CD8-positive, alpha-beta memory T cell (primary cell): ENCODE measurements around the gene PPP1R3D. TPM values are rescaled to one million over a fixed set of nuclear protein-coding genes. Genes with fewer than 3 reads are reported as not detected.

ENCODE experiments used
- CTCF ChIA-PET: fragments of 350-600 bp; sonication (Branson Sonifier 250); formaldehyde crosslinking; loops from one replicate; lab custom pipeline; 2021; ENCODE audit warnings: antibody characterized with exemption; lab: Charles Lee
- POLR2A ChIA-PET: fragments of 350-600 bp; sonication (Branson Sonifier 250); formaldehyde crosslinking; loops from one replicate; lab custom pipeline; 2021; ENCODE audit warnings: antibody characterized with exemption; lab: Charles Lee
- DNase-seq, 5 donors: peaks; one replicate each; pipeline versions ENCODE4 v3.0.0 to v3.0.0-alpha.2; 2020 to 2022; ENCODE audit warnings: mixed read lengths in 1 of 5
- H3K27ac ChIP-seq: one replicate; pipeline ENCODE4 v1.7.0; 2013; ENCODE audit warnings: low read depth, mild to moderate bottlenecking, low read length, moderate library complexity
- H3K27me3 ChIP-seq: 2 replicates; pipeline ENCODE4 v1.7.0; 2013; ENCODE audit warnings: low read length, mild to moderate bottlenecking; ENCODE audit not compliant: insufficient read depth, poor library complexity, severe bottlenecking
- H3K36me3 ChIP-seq: 2 replicates; pipeline ENCODE4 v1.7.0; 2013; ENCODE audit warnings: mild to moderate bottlenecking, low read length, moderate library complexity; ENCODE audit not compliant: insufficient read depth
- H3K4me1 ChIP-seq: 2 replicates; pipeline ENCODE4 v1.7.0; 2013; ENCODE audit warnings: mild to moderate bottlenecking, low read length, moderate library complexity; ENCODE audit not compliant: insufficient read depth
- H3K4me3 ChIP-seq: 2 replicates; pipeline ENCODE4 v1.7.0; 2013; ENCODE audit warnings: mild to moderate bottlenecking, low read length
- H3K9me3 ChIP-seq: 2 replicates; pipeline ENCODE4 v1.7.0; 2013; ENCODE audit warnings: mild to moderate bottlenecking, low read length
- H3K27ac Mint-ChIP-seq, 8 donors: one replicate each; pipeline ENCODE4 v1.8.0; 2020 to 2021; ENCODE audit warnings: mixed read lengths in 8 of 8, mild to moderate bottlenecking in 6 of 8, inconsistent platforms in 3 of 8, moderate library complexity in 3 of 8
- H3K27me3 Mint-ChIP-seq, 2 donors: one replicate each; pipeline ENCODE4 v1.8.0; 2020 to 2021; ENCODE audit warnings: mixed read lengths in 2 of 2, mild to moderate bottlenecking in 1 of 2, moderate library complexity in 1 of 2
- H3K36me3 Mint-ChIP-seq, 3 donors: one replicate each; pipeline ENCODE4 v1.8.0; 2020 to 2021; ENCODE audit warnings: mixed read lengths in 3 of 3, inconsistent platforms in 1 of 3, mild to moderate bottlenecking in 1 of 3
- H3K4me1 Mint-ChIP-seq, 3 donors: one replicate each; pipeline ENCODE4 v1.8.0; 2020 to 2021; ENCODE audit warnings: mixed read lengths in 3 of 3, inconsistent platforms in 1 of 3, mild to moderate bottlenecking in 1 of 3
- H3K4me3 Mint-ChIP-seq, 7 donors: one replicate each; pipeline ENCODE4 v1.8.0; 2020 to 2021; ENCODE audit warnings: mixed read lengths in 7 of 7, mild to moderate bottlenecking in 6 of 7, moderate library complexity in 4 of 7, inconsistent platforms in 2 of 7
- H3K9me3 Mint-ChIP-seq, 5 donors: one replicate each; pipeline ENCODE4 v1.8.0; 2020 to 2022; ENCODE audit warnings: mixed read lengths in 5 of 5, mild to moderate bottlenecking in 3 of 5, moderate library complexity in 2 of 5, inconsistent platforms in 1 of 5
- polyA plus RNA-seq: library from polyadenylated mRNA; unstranded; fragments of 300-500 nt; fragmentation: Illumina TruSeq; gene quantifications from one replicate; pipeline ENCODE4 v1.2.3, GENCODE V29; 2021
- total RNA-seq, 2 experiments: library from RNA; stranded (reverse); gene quantifications; one replicate each; pipeline ENCODE4 v1.2.3, GENCODE V29; 2021

The PPP1R3D gene
- total and polyA plus RNA-seq, 3 experiments from 2014 or later: 3.3 to 6.7 (median 6.7) TPM

DNA sequence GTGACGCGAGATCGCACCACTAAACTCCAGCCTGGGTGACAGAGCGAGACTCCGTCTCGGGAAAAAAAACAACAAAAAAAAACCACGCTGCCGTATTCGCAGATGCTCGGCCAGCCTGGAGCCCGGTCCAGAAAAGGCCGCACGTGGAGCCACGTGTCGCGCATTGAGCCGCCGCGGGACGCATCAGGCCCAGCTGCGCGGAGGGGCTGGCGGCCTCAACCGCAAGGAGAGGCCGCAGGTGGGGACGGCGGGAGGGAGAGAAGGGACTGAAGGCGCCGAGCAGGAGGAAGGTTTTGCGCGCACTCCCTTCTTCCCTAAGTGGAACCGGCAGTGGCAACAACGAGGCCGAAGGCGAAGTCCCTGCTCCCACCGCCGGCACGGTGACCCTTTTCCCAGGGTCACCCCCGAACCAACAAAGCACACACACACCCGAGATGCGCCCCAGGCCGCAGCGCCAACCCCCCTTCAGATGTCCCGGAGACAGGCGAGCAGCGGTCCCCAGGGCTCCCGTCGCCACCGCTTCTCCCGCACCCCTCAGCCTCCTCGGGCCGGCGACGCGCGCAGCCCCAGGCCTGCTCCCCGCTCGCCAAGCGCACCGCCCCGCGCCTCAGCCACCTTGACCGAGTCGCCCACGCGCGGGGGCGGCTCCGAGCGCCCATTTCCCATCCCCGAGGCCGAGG is 7.3 kb downstream of the PPP1R3D start:
- H3K4me3 ChIP-seq: no peak overlapping the region
- no peaks in the 10 kb centered on the region for H3K36me3 Mint-ChIP-seq
- no peaks in the 10 kb centered on the region for H3K27me3 ChIP-seq
- H3K9me3 ChIP-seq: no peaks in the 10 kb centered on the region
- H3K9me3 Mint-ChIP-seq: no peaks in the 10 kb centered on the region
- H3K4me1 Mint-ChIP-seq: peaks cover 25 to 39% (median 30%) of the 10 kb centered on the region in 3 donors
- peaks cover 6% of the 10 kb centered on the region for H3K4me1 ChIP-seq
- H3K27ac ChIP-seq: no peak overlapping the region
- no peaks in the 10 kb centered on the region for H3K36me3 ChIP-seq
- no peaks in the 10 kb centered on the region for H3K27me3 Mint-ChIP-seq
- DNase-seq: peak in 2 of 5 donors; percentile 8 to 46
- ChIA-PET CTCF (interaction anchor here (1.7 to 4.8 kb wide), 2 partner anchors 12 to 14 kb away, joined by 4 to 49 read pairs; no protein-coding TSS in a partner anchor), POLR2A (interaction anchor here (0.6 kb wide), 1 partner anchor 80 kb away, joined by 3 read pairs; no protein-coding TSS in a partner anchor)
- peak overlapping the region; percentile 71 to 87 (median 78) for H3K4me3 Mint-ChIP-seq
- H3K27ac Mint-ChIP-seq: peak overlapping the region in 2 of 8 donors; percentile 38 to 42

DNA sequence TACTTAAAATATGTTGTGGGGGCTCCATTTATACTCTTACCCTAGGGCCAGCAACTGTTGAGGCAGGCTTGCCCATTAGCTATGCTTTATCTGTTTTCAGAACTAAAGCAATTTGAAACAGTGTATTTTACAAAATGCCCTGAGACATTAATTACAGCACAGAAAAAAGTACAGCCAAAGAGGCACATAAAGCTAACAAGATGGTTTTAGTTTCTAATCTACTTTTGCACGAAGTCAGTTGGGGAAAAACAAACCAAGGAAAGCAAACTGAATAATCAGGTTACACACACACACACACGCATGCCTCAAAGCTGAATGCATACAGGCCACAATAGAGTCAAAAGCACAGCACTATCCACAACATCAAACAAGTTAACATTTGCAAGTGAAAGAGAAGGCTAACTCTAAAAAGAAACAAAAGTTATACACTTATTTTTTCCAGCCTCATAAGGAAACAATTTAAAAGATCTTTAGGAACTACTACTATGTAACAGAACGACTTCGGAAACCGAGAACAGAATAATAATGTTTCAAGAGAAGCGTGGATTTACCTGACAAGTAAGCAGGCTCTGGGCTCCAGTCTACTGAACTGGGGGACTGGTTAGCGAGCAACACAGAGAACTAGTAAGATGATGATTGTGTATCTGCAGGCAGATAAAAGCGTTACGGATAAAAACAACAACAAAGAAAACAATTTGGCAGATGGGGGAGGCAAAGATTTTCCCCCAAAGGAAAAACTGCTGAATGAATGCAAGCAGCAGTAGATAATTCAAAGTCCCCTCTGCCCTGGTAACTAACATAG is 8.4 kb downstream of the PPP1R3D start:
- POLR2A ChIA-PET: interaction anchor here (1.1 kb wide), 1 partner anchor 9 kb away, joined by 4 read pairs; the partner anchor contains the start of genes FAM217B and PPP1R3D
- H3K27me3 ChIP-seq: no peaks in the 10 kb centered on the region
- no peaks in the 10 kb centered on the region for H3K36me3 ChIP-seq
- H3K4me3 ChIP-seq: no peak overlapping the region
- Mint-ChIP-seq H3K9me3 (no peaks in the 10 kb centered on the region), H3K4me1 (peaks cover 17 to 30% (median 20%) of the 10 kb centered on the region in 3 donors), H3K27ac (peak overlapping the region in 5 of 8 donors; percentile 14 to 65 (median 35)), H3K36me3 (no peaks in the 10 kb centered on the region), H3K27me3 (no peaks in the 10 kb centered on the region), H3K4me3 (peak overlapping the region; percentile 28 to 80 (median 72))
- H3K9me3 ChIP-seq: no peaks in the 10 kb centered on the region
- no peak for DNase-seq
- H3K27ac ChIP-seq: no peak overlapping the region
- CTCF ChIA-PET: interaction anchor here (0.8 kb wide), 1 partner anchor 9 kb away, joined by 4 read pairs; the partner anchor contains the start of genes FAM217B and PPP1R3D
- H3K4me1 ChIP-seq: no peaks in the 10 kb centered on the region

DNA sequence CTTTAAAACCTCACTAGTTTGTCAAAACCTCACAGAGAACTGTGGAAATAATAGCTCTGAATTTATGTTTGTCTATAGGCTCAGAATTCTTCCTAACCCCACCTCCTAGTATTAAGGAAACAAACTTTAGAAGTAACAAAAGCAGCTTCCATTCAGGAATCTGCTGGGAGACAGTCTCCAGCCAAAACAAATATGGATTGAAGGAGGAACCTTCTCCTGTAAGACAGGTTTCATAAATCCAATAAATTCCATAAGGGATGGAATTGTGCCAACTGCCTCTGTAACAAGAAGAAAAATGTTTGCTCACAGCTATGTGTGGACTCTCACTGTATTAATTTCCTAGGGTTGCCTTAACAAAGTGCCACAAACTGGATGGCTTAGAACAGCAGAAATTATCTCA is 14.2 kb downstream of the PPP1R3D start:
- Histone ChIP-seq H3K27me3 (no peaks in the 10 kb centered on the region), H3K4me1 (no peaks in the 10 kb centered on the region), H3K27ac (no peak overlapping the region), H3K4me3 (no peak overlapping the region), H3K36me3 (no peaks in the 10 kb centered on the region), H3K9me3 (no peaks in the 10 kb centered on the region)
- no peak overlapping the region for H3K4me3 Mint-ChIP-seq
- H3K27ac Mint-ChIP-seq: no peak overlapping the region
- no peak for DNase-seq
- ChIA-PET POLR2A (no interaction called here), CTCF (interaction anchor here (0.9 to 2.1 kb wide), 2 partner anchors 8 to 10 kb away, joined by 4 to 6 read pairs; partner anchors contain the start of gene SYCP2)
- no peaks in the 10 kb centered on the region for H3K9me3 Mint-ChIP-seq
- peaks cover 2 to 12% of the 10 kb centered on the region in 2 donors for H3K27me3 Mint-ChIP-seq
- H3K4me1 Mint-ChIP-seq: no peaks in the 10 kb centered on the region
- no peaks in the 10 kb centered on the region for H3K36me3 Mint-ChIP-seq

DNA sequence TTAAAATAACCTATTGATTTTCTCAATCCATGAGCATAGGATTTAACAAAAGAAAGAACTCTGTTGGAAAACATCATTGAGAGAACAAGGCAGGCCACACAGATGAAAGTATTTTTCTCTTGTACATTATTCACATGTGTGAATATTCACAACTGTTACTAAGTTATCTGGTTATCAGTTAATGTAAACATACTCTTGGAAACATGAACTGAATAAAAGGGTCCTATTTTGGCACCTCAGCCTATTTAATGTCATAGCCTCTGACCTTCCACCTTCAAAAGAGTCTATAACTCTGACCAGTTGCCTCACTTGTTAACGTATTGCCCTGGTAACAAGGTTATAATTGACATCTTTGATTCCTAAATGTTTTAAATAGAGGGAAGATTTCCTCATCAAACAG is 14.7 kb downstream of the PPP1R3D start:
- no peaks in the 10 kb centered on the region for H3K36me3 ChIP-seq
- no peaks in the 10 kb centered on the region for H3K9me3 ChIP-seq
- no peaks in the 10 kb centered on the region for H3K9me3 Mint-ChIP-seq
- H3K4me3 Mint-ChIP-seq: no peak overlapping the region
- H3K4me3 ChIP-seq: no peak overlapping the region
- ChIA-PET POLR2A (no interaction called here), CTCF (interaction anchor here (0.9 to 2.1 kb wide), 2 partner anchors 9 to 11 kb away, joined by 4 to 6 read pairs; partner anchors contain the start of gene SYCP2)
- DNase-seq: no peak
- H3K4me1 Mint-ChIP-seq: no peaks in the 10 kb centered on the region
- peaks cover 2 to 14% of the 10 kb centered on the region in 2 donors for H3K27me3 Mint-ChIP-seq
- no peaks in the 10 kb centered on the region for H3K36me3 Mint-ChIP-seq
- H3K27ac Mint-ChIP-seq: no peak overlapping the region
- H3K27ac ChIP-seq: no peak overlapping the region
- no peaks in the 10 kb centered on the region for H3K27me3 ChIP-seq
- H3K4me1 ChIP-seq: no peaks in the 10 kb centered on the region

DNA sequence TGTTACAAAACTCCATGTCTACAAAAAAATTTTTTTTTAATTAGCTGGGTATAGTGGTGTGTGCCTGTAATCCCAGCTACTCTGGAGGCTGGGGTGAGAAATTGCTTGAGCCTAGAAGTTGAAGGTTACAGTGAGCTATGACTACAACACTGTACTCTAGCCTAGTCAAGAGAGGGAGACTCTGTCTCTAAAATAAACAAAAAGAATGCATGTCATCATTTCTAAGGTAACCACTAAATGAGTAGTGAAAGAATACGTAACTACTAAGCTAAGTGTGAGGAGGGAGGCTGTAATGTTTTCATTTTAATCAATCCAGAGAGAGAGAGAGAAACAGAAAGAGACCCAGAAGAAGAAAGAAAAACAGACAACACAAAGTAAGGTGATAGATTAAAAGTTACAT is 16.6 kb downstream of the PPP1R3D start:
- H3K9me3 Mint-ChIP-seq: no peaks in the 10 kb centered on the region
- no peaks in the 10 kb centered on the region for H3K4me1 Mint-ChIP-seq
- no peak overlapping the region for H3K4me3 Mint-ChIP-seq
- no peaks in the 10 kb centered on the region for H3K27me3 ChIP-seq
- H3K27ac ChIP-seq: no peak overlapping the region
- H3K27ac Mint-ChIP-seq: no peak overlapping the region
- no peak overlapping the region for H3K4me3 ChIP-seq
- DNase-seq: no peak
- CTCF ChIA-PET: interaction anchor here (1.6 kb wide), 1 partner anchor 11 kb away, joined by 7 read pairs; the partner anchor contains the start of gene SYCP2
- POLR2A ChIA-PET: no interaction called here
- peaks cover 2 to 16% of the 10 kb centered on the region in 2 donors for H3K27me3 Mint-ChIP-seq
- no peaks in the 10 kb centered on the region for H3K36me3 ChIP-seq
- H3K36me3 Mint-ChIP-seq: peaks cover 0 to 1% (median 0%) of the 10 kb centered on the region in 3 donors
- no peaks in the 10 kb centered on the region for H3K4me1 ChIP-seq
- no peaks in the 10 kb centered on the region for H3K9me3 ChIP-seq

DNA sequence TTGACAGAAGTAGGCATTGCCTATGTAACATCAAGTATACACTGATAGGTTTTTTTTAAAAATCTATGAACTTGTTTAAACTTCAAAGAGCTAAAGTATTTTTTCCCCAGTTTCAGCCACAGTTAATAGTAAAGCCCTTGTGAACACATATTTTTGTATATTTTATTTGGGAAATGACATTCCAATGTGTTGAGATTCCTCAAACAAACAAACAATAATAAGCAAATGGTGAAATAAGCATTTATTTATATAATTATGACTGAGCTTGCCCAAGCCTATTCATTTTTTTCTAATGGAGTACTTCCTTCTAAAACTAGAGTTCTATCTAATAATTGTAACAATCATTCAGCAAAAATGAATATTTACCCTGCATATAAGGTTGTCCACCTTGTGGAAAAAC is 19.2 kb downstream of the PPP1R3D start:
- CTCF ChIA-PET: interaction anchor here (1.0 kb wide), 1 partner anchor 13 kb away, joined by 4 read pairs; the partner anchor contains the start of gene SYCP2
- Mint-ChIP-seq H3K27ac (no peak overlapping the region), H3K4me1 (no peaks in the 10 kb centered on the region), H3K4me3 (no peak overlapping the region), H3K27me3 (peaks cover 2 to 16% of the 10 kb centered on the region in 2 donors), H3K9me3 (no peaks in the 10 kb centered on the region), H3K36me3 (peaks cover 0 to 3% (median 0%) of the 10 kb centered on the region in 3 donors)
- no peaks in the 10 kb centered on the region for H3K9me3 ChIP-seq
- no peak overlapping the region for H3K27ac ChIP-seq
- H3K36me3 ChIP-seq: no peaks in the 10 kb centered on the region
- H3K4me3 ChIP-seq: no peak overlapping the region
- POLR2A ChIA-PET: no interaction called here
- H3K27me3 ChIP-seq: no peaks in the 10 kb centered on the region
- DNase-seq: no peak
- no peaks in the 10 kb centered on the region for H3K4me1 ChIP-seq

DNA sequence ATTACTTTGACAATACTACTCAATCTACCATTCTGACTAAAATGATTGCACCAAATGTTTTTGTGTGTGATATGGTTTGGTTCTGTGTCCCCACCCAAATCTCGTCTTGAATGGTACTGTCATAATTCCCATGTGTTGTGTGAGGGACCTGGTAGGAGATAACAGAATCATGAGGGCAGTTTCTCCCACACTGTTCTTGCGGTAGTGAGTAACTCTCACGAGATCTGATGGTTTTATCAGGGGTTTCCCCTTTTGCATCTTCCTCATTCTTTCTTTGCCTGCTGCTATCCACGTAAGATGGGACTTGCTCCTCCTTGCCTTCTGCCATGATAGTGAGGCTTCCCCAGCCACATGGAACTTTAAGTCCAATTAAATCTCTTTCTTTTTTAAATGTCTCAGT is 27.5 kb downstream of the PPP1R3D start:
- H3K4me3 Mint-ChIP-seq: no peak overlapping the region

More for the DNA sequence above, 27.5 kb downstream of the PPP1R3D start:
- no peaks in the 10 kb centered on the region for H3K27me3 ChIP-seq
- CTCF ChIA-PET: no interaction called here
- Mint-ChIP-seq H3K27me3 (peaks cover 0 to 4% of the 10 kb centered on the region in 2 donors), H3K36me3 (peaks cover 2 to 5% (median 4%) of the 10 kb centered on the region in 3 donors), H3K27ac (no peak overlapping the region), H3K4me1 (no peaks in the 10 kb centered on the region), H3K9me3 (no peaks in the 10 kb centered on the region)
- H3K27ac ChIP-seq: no peak overlapping the region
- no peak overlapping the region for H3K4me3 ChIP-seq
- H3K36me3 ChIP-seq: no peaks in the 10 kb centered on the region
- H3K4me1 ChIP-seq: no peaks in the 10 kb centered on the region
- POLR2A ChIA-PET: no interaction called here
- no peak for DNase-seq
- H3K9me3 ChIP-seq: no peaks in the 10 kb centered on the region
